GM21717 (cell line): ENCODE results near the gene ARHGAP12.
"Not testable (repeated sequence)": the region's sequence is repeated elsewhere in the genome, so short reads cannot be mapped to it uniquely, and the experiment has no call there.

ENCODE experiments used
- ATAC-seq: cut with Tn5 transposase; IDR thresholded peaks from one replicate; pipeline ENCODE4 v1.9.1; 2021; ENCODE audit warnings: mild to moderate bottlenecking, moderate library complexity; ENCODE audit not compliant: unreplicated experiment

The ARHGAP12 gene

GRCh38 chr10:31926160-31926559 is 2.5 kb downstream of the ARHGAP12 start:
- no peak for ATAC-seq

GRCh38 chr10:31924833-31925232 is 3.8 kb downstream of the ARHGAP12 start:
- no peak for ATAC-seq

GRCh38 chr10:31923389-31923788 is 5.2 kb downstream of the ARHGAP12 start:
- no peak for ATAC-seq

DNA sequence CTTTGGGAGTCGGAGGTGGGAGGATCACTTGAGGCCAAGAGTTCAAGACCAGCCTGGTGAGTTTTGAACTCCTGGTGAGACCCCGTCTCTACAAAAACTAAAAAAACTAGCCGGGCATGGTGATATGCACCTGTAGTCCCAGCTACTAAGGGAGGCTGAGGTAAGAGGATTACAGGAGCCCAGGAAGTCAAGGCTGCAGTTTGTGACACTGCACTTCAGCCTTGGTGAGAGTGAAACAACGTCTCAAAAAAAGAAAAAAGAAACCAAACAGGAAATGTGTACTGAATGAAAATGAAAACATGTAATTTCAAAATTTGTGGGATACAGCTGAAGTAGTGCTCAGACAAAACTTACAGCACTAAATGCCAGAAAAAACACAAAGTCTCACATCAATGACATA is 7.6 kb downstream of the ARHGAP12 start:
- ATAC-seq, result peak; percentile 82

GRCh38 chr10:31920538-31920937 is 8.1 kb downstream of the ARHGAP12 start:
- no peak for ATAC-seq

DNA sequence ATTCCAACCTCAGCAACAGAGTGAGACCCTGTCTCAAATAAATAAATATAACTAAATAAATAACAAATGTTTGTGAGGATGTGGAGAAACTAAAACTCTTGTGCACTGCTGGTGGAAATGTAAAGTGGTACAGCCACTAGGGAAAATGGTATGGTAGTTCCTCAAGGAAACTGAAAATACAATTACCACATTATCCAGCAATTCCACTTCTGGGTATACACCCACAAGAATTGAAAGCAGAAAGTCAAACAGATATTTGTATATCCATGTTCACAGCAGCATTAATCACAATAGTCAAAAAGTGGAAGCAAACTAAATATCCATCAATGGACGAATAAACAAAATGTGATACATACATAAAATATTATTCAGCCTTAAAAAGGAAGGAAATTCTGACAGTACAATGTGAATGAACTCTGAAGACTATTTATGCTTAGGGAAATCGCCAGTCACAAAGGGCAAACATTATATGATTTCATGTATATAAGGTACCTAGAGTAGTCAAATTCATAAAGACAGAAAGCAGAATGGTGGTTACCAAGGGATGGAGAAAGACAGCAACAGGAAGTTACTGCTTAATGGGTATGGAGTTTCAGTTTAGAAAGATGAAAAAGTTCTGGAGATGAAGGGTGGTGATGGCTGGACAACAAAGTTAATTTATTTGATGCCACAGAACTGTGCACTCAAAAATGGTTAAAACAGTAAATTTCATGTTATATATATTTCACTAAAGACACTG is 9.8 kb downstream of the ARHGAP12 start:
- no peak for ATAC-seq

DNA sequence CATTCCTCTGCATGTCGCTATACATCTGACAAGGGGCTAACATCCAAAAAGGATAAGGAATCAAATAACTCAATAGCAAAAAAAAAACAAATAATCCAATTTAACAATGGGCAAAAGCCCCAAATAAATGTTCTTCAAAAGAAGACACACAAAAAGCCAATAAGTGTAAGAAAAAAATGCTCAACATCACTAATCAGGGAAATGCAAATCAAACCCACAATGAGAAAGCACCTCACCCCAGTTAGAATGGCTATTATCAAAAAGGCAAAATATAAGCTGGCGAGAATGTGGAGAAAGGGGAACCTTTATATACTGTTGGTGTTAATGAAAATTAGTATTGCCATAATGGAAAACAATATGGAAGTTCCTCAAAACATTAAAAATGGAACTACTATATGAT is 14.3 kb downstream of the ARHGAP12 start:
- ATAC-seq, result no peak

DNA sequence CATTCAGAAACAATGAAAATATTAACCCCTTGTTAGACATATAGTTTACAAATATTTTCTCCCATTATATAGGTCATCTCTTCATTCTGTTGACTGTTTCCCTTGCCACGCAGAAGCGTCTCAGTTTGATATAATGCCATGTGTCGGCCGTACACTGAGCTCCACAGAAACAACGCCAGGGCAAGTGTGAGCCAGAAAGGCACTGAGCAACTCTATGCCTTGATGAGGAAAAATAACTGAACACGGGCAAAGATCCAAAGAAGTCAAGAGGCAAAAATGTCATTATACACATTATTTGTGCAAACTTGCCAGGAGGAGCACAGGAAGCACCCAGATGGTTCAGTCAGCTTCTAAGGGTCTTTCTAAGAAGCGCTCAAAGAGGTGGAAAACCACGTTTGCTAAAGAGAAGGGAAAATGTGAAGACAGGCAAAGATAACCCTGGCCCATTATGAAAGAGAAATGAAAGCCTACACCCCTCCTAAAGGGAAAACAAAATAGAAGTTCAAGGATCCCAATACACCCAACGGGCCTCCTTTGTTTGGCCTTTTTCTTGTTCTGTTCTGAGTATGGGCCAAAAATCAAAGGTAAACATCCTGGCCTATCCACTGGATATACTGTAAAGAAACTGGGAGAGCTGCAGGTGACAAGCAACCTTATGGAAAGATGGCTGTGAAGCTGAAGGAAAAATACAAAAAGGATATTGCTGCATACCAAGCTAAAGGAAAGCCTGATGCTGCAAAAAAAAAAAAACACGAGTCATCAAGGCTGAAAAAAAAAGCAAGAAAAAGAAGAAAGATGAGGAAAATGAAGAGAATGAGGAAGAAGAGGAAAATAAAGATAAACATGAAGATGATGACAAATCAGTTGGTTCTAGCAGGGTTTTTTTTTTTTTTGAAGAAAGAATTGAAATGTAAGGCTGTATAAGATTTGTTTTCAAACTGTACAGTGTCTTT is 15.5 kb downstream of the ARHGAP12 start:
- no peak for ATAC-seq

DNA sequence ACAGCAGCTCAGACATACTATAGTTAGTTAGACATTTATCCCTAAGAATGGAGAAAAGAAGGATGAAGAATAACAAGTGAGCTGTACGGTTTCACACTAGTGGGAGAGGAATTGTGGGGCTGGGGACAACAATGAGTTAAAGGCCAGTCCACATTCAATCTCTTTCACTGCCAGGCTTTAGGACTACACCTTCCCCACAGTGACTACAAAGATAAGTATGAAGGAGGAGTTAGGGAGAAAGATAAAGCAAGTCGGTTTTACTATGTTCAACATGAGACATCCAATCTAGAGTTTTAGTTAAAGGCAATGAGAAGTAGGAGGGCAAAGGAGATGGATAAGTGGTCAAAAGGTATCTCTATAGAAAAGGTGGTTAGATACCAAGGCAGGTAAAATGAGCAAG is 16.3 kb downstream of the ARHGAP12 start:
- ATAC-seq, result no peak

- ATAC-seq, result no peak
These were observed 18.6 kb downstream of the ARHGAP12 start for GRCh38 chr10:31910016-31910415.

DNA sequence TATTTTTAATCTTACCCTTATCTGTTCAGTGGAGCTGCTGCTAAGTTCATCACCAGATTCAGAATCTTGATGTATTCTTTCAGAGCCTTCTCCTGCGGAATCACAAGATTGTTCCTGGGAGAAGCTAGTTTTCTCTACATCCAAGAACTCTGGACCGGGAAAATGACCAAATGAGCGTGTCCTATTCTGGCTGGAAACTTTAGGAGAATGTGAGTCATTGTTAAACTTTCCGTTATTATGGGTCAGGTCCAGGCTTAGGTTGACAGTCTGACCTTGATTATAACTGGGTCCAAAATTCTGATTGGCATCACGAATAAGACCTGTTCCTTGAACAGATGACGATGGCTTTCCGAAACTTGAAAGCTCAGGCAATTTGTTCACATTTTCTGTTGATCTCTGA is 20.5 kb downstream of the ARHGAP12 start:
- no peak for ATAC-seq

DNA sequence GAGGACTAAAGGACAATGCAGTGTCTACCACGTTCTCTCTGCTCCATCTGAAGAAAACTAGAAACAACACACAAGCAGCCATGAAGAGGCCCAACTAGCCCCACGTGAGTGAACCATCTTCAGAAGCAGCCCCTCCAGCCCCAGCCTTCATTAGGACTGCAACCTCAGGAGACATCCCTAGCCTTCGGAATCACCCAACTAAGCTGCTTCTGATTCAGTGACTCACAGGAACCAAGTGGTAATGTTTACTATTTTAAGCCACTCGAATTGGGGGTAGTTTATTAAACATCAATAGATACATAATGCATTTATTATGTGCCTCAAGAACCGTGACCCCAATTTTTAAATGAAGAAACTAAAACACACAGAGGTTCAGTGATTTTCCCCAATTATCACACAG is 22.6 kb downstream of the ARHGAP12 start:
- ATAC-seq, result no peak

- ATAC-seq, result no peak
These were observed 23.0 kb downstream of the ARHGAP12 start for GRCh38 chr10:31905586-31905985.

GRCh38 chr10:31902625-31903024 is 26.0 kb downstream of the ARHGAP12 start:
- no peak for ATAC-seq

- ATAC-seq, result no peak
These were observed 31.1 kb downstream of the ARHGAP12 start for GRCh38 chr10:31897506-31897905.

DNA sequence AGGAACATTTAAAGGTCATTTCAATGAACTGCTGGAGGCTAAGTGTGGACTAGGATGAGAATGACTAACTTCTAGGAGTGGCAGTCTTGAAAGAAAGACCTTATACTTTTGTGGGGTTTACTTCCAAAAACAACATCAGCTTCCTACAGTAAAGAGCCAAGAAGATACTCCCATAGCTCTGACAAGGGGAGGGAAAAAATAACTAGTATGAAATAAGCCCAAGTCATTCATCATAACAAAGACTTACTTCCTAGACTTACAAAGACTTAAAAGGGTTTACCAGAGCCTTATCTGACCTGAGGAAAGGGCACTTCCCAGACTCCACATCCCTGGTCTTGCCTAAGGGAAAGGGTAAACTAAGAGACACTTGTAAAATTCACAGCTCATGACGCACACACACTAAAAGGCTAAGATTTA is 31.7 kb downstream of the ARHGAP12 start:
- no peak for ATAC-seq

DNA sequence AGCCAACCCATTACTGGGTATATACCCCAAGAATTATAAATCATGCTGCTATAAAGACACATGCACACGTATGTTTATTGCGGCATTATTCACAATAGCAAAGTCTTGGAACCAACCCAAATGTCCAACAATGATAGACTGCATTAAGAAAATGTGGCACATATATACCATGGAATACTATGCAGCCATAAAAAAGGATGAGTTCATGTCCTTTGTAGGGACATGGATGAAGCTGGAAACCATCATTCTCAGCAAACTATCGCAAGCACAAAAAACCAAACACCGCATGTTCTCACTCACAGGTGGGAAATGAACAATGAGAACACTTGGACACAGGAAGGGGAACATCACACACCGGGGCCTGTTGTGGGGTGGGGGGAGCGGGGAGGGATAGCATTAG is 32.9 kb downstream of the ARHGAP12 start:
- not testable (repeated sequence) for ATAC-seq

- ATAC-seq, result no peak
These were observed 40.2 kb downstream of the ARHGAP12 start for GRCh38 chr10:31888442-31888841.

DNA sequence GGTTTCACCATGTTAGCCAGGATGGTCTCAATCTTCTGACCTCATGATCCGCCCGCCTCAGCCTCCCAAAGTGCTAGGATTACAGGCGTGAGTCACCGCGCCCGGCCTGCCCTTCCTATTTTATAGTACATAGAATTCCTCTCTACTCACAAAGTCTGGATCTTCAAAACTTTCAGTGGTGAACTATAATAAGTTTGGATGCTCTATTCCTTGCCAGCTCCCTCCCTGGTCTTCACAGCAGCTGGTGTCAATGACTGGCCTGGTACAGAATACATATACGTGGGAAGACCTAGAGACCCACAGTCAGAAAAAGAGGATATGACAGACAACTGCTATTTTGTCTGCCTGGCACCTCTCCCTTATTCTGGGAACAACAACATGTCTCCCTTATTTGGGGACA is 40.8 kb downstream of the ARHGAP12 start:
- ATAC-seq, result no peak

- ATAC-seq, result no peak
These were observed 41.7 kb downstream of the ARHGAP12 start for GRCh38 chr10:31886885-31887284.

DNA sequence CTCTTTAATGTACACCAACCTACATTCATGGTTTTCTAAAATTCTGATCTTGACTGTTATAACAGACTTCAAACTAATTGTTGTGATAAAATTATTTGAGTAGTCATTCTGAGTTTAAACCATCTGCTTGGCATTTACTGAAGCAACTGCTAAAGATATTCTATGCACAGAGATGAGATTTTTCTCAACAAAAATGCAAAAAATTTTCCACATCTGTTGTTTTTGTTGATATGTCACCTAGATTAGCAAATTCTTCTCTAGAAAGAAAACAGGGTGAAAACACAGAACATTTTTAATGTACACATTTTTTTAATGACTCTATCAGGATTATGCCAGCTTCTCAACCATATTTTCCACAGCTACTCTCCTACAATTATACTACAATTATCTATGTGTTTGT is 42.7 kb downstream of the ARHGAP12 start:
- no peak for ATAC-seq

DNA sequence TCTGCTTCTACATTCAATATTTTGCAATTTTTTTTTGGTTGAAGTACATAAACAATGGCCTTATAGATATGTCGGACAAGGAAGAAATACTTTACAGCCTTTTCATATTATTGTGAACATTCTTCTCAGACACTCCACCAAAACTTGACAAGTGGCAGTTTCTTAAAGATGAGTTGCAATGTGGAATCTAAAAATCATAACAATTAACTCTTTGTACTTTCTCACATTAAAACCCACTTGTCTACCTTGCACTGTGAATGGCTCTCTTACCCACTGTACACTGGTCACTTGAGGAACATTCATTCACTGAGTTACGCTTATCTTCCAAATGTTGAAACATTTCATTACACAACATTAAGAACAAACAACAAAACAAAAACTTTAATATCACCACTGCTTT is 44.2 kb downstream of the ARHGAP12 start:
- ATAC-seq, result no peak
